ENCODE results near the gene TESK1. TPM values are rescaled to one million over a fixed set of nuclear protein-coding genes. Genes with fewer than 3 reads are reported as not detected.

Gene TESK1
- total and polyA plus RNA-seq, 4 donors = 13.7 to 46.9 (median 30.5) TPM

DNA sequence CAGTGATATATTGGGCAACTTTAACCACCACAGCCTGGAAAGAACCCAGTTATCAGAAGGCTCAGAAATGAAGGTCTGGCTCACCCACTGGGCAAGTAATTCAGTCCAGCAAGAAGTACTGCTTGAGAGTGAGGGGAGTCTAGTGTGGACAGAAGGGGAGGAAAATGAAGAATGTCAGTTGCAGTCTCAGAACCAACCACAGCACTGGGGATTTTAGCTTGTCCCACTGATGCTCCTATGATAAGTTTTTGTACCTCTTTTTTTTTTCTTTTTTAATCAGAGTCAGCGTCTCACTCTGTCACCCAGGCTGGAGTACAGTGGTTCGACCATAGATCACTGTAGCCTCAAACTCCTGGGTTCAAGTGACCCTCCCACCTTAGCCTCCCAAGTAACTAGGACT, 22.5 kb downstream of the TESK1 start:
- Histone ChIP-seq H3K9me3 (ENCODE audit: control insufficient read depth in 4 of 4, insufficient read depth in 3 of 4, low read length in 3 of 4) (no peaks in the 10 kb centered on the region), H3K4me3 (no peak overlapping the region), H3K36me3 (ENCODE audit: control insufficient read depth in 4 of 4, insufficient read depth in 4 of 4, low read length in 4 of 4) (no peaks in the 10 kb centered on the region), H3K4me1 (ENCODE audit: control insufficient read depth in 5 of 5, insufficient read depth in 5 of 5, low read length in 5 of 5) (peaks cover 0 to 1% (median 0%) of the 10 kb centered on the region in 5 donors), H3K9ac (ENCODE audit: insufficient read depth in 1 of 2, low read length in 2 of 2) (no peak overlapping the region), H3K27me3 (ENCODE audit: control insufficient read depth in 3 of 3, insufficient read depth in 3 of 3, low read length in 2 of 3) (no peaks in the 10 kb centered on the region), H3K27ac (ENCODE audit: low read depth in 1 of 2, low read length in 1 of 2) (no peak overlapping the region)
- 90 to 98% methylated on average over 2 of the region's 2 CpGs for WGBS, 2 donors
- TF ChIP-seq, protein P1, sequence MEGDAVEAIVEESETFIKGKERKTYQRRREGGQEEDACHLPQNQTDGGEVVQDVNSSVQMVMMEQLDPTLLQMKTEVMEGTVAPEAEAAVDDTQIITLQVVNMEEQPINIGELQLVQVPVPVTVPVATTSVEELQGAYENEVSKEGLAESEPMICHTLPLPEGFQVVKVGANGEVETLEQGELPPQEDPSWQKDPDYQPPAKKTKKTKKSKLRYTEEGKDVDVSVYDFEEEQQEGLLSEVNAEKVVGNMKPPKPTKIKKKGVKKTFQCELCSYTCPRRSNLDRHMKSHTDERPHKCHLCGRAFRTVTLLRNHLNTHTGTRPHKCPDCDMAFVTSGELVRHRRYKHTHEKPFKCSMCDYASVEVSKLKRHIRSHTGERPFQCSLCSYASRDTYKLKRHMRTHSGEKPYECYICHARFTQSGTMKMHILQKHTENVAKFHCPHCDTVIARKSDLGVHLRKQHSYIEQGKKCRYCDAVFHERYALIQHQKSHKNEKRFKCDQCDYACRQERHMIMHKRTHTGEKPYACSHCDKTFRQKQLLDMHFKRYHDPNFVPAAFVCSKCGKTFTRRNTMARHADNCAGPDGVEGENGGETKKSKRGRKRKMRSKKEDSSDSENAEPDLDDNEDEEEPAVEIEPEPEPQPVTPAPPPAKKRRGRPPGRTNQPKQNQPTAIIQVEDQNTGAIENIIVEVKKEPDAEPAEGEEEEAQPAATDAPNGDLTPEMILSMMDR (IDR thresholded peaks at IDR 0.05; ENCODE audit: control extremely low read depth, extremely low read depth) = no peak
- ATAC-seq (ENCODE audit: insufficient read depth, low FRiP score) (no peak), DNase-seq (no peak)

DNA sequence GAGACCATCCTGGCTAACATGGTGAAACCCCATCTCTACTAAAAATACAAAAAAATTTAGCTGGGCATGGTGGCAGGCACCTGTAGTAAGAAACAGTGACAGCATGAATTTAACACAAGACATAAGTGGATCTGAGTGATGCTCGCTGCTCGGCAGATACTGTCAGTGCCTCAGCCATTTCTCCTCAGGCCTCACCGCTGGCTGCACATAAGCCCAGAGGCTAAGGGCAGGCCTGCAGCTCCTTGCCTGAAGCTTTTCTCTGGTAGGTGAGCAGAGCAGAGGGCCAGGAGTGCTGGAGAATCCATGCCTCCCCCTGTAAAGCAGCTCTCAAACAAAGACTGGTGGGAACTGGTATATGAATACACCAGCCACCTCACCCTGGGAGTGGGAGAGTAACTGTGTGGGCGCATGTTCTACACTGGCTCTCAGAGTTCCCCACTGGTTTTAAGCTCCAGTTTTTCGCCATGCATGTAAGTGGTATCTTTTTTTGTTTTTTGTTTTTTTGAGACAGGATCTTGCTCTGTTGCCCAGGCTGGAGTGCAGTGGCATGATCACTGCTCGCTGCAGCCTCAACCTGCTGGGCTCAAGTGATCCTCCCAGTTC, 23.4 kb downstream of the TESK1 start:
- Histone ChIP-seq H3K36me3 (ENCODE audit: control insufficient read depth in 4 of 4, insufficient read depth in 4 of 4, low read length in 4 of 4) (no peaks in the 10 kb centered on the region), H3K27me3 (ENCODE audit: control insufficient read depth in 3 of 3, insufficient read depth in 3 of 3, low read length in 2 of 3) (no peaks in the 10 kb centered on the region), H3K4me3 (no peak overlapping the region), H3K27ac (ENCODE audit: low read depth in 1 of 2, low read length in 1 of 2) (no peak overlapping the region), H3K4me1 (ENCODE audit: control insufficient read depth in 5 of 5, insufficient read depth in 5 of 5, low read length in 5 of 5) (peaks cover 0 to 1% (median 0%) of the 10 kb centered on the region in 5 donors), H3K9me3 (ENCODE audit: control insufficient read depth in 4 of 4, insufficient read depth in 3 of 4, low read length in 3 of 4) (no peaks in the 10 kb centered on the region), H3K9ac (ENCODE audit: insufficient read depth in 1 of 2, low read length in 2 of 2) (no peak overlapping the region)
- TF ChIP-seq, protein P1 (IDR thresholded peaks at IDR 0.05; ENCODE audit: control extremely low read depth, extremely low read depth) = no peak
- no peak for DNase-seq
- ATAC-seq (ENCODE audit: insufficient read depth, low FRiP score) = no peak
- WGBS, 2 donors = 96 to 99% methylated on average over 6 of the region's 6 CpGs

DNA sequence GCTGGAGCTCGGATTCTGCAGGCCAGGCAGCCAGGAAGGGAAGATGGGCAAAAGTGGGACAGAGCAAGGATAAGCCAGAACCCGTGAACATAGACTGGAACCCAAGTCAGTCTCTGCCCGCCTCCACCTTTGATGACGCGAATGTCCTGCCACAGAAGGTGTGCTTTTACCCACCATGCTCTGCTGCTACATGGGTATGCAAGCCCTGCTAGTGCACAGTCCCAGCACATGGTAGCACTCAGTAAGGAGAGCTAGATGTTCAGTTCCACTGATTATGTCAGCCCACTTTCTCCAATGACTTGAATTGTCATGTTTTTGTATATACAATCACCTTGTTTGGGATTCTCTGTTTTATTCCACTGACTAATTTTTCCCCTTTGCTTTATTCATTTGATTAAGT, 24.5 kb downstream of the TESK1 start:
- ATAC-seq (ENCODE audit: insufficient read depth, low FRiP score) (no peak), DNase-seq (no peak)
- Histone ChIP-seq H3K27ac (ENCODE audit: low read depth in 1 of 2, low read length in 1 of 2) (no peak overlapping the region), H3K9ac (ENCODE audit: insufficient read depth in 1 of 2, low read length in 2 of 2) (no peak overlapping the region), H3K27me3 (ENCODE audit: control insufficient read depth in 3 of 3, insufficient read depth in 3 of 3, low read length in 2 of 3) (no peaks in the 10 kb centered on the region), H3K4me1 (ENCODE audit: control insufficient read depth in 5 of 5, insufficient read depth in 5 of 5, low read length in 5 of 5) (no peaks in the 10 kb centered on the region), H3K9me3 (ENCODE audit: control insufficient read depth in 4 of 4, insufficient read depth in 3 of 4, low read length in 3 of 4) (no peaks in the 10 kb centered on the region), H3K4me3 (no peak overlapping the region), H3K36me3 (ENCODE audit: control insufficient read depth in 4 of 4, insufficient read depth in 4 of 4, low read length in 4 of 4) (no peaks in the 10 kb centered on the region)
- TF ChIP-seq, protein P1 (IDR thresholded peaks at IDR 0.05; ENCODE audit: control extremely low read depth, extremely low read depth) = no peak
- 89 to 95% methylated on average over 5 of the region's 5 CpGs for WGBS, 2 donors

DNA sequence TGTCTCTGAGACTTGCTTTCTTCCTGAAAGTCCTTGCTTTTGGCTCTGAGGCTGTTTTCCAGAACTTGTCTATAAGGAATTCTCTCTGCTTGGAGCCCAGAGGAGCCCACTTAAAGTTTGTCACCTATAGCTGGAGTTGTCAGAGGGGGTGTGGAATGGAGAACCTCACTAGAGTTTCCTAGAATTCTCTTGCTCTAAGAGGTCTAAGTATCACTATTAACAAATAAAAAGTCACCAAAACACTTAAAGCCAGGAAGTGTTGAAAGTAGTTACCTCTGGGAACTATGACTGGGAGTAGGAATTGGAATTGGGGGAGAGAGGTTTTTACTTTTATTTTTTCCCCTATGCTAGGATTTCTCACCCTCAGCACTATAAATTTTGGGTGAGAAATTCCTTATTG, 30.7 kb downstream of the TESK1 start:
- Histone ChIP-seq H3K4me1 (ENCODE audit: control insufficient read depth in 5 of 5, insufficient read depth in 5 of 5, low read length in 5 of 5) (peaks cover 0 to 5% (median 0%) of the 10 kb centered on the region in 5 donors), H3K9ac (ENCODE audit: insufficient read depth in 1 of 2, low read length in 2 of 2) (no peak overlapping the region), H3K27me3 (ENCODE audit: control insufficient read depth in 3 of 3, insufficient read depth in 3 of 3, low read length in 2 of 3) (no peaks in the 10 kb centered on the region), H3K27ac (ENCODE audit: low read depth in 1 of 2, low read length in 1 of 2) (no peak overlapping the region), H3K9me3 (ENCODE audit: control insufficient read depth in 4 of 4, insufficient read depth in 3 of 4, low read length in 3 of 4) (no peaks in the 10 kb centered on the region), H3K4me3 (no peak overlapping the region), H3K36me3 (ENCODE audit: control insufficient read depth in 4 of 4, insufficient read depth in 4 of 4, low read length in 4 of 4) (no peaks in the 10 kb centered on the region)
- TF ChIP-seq, protein P1 (IDR thresholded peaks at IDR 0.05; ENCODE audit: control extremely low read depth, extremely low read depth) = no peak
- DNase-seq = no peak
- no peak for ATAC-seq (ENCODE audit: insufficient read depth, low FRiP score)

All from lung (tissue), 12 donors.